HL-60/S4 (cell line): ENCODE measurements around the gene TGFBR2.

Experiments
- in situ Hi-C: fragments of 300-500 bp; cut with MboI; formaldehyde crosslinking; loops from 2 replicates; pipeline ENCODE4 v1.14.3; 2022; ENCODE audit warnings: low sequenced_read_pairs

TGFBR2 gene

GRCh38 chr3:30600572-30600971 lies 5.8 kb upstream of the TGFBR2 start:
- in situ Hi-C loops, result no loop called here

DNA sequence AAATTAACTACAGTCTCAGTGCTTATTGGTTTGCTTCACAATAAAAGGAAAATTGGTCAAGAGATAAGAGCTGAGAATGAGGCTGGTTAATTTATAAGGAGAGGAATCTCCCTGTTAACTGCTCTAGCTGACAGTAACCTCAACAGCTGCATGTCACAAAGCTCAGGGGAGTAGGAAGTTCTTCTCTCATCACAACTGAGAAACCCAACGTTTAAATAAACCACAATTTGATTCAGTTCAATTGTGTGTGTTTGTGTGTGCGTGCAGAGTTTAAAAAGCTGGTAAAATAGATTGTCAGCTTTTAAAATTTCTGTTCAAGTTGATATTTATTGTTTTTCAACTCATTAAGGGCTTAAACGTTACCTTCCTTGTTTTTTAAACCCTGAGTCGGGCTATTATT lies 3.5 kb upstream of the TGFBR2 start:
- in situ Hi-C loops, result no loop called here

- in situ Hi-C loops, result no loop called here
Measured at GRCh38 chr3:30604093-30604492, 2.3 kb upstream of the TGFBR2 start.

DNA sequence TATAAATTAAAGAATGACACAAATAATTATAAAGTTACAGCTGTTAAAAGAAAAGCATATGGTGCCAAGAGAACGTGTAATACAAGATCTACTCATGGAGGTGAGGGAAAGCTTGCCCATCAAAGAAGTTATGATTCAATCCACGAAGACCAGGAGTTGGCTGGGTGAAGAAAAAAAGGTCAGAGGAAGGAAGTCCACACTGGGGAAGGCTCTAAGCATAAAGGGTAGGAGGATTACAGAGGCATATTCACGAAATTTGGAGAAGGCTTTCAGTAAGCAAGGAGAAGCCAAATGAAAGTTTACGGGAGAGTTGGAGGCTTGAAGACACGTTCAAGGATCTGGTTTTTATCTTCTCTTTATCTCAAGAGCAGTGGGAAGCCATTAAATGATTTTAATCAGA lies 1.8 kb upstream of the TGFBR2 start:
- in situ Hi-C loops, result no loop called here

- in situ Hi-C loops, result no loop called here
Measured at GRCh38 chr3:30605005-30605404, 1.4 kb upstream of the TGFBR2 start.

- in situ Hi-C loops, result no loop called here
Measured at GRCh38 chr3:30605706-30606300, 598 bp upstream of the TGFBR2 start.

- in situ Hi-C loops, result no loop called here
Measured at GRCh38 chr3:30607032-30607833, 832 bp downstream of the TGFBR2 start.

- in situ Hi-C loops, result no loop called here
Measured at GRCh38 chr3:30608598-30608947, 2.2 kb downstream of the TGFBR2 start.

DNA sequence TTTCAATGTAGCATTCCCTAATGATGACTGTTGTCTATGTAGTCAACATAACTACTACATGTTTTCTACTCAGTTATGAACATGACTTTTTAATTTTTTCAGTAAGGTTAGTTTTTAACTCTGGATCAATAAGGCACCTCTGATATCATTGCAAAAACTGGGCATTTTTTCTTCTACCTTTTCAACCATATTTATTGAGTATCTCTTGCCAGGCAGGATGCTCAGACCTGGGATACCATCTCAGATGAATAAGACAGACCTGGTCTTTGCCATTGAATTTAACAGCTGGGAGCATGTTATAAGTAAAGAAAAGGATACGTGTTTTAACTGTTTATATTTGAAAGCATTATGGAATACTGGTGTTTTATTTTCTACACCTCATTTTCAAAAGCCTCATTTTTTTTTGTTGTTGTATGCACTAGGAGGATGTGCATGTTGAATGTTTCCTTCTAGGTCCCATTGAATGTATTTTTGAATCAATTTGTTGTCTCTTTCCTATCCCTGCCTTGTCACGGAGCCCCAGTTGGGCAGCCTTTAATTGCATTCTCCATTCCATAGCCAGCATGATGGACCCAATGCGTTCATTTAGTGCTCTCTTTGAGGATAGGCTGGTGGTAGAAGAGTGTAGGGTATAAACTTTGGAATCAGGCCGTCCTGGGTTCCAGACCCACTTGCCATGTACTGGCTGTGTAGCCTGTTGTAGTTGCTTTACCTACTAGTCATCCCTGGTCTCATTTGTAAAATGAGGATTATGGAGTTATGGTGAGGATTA lies 3.7 kb downstream of the TGFBR2 start:
- in situ Hi-C loops, result no loop called here

DNA sequence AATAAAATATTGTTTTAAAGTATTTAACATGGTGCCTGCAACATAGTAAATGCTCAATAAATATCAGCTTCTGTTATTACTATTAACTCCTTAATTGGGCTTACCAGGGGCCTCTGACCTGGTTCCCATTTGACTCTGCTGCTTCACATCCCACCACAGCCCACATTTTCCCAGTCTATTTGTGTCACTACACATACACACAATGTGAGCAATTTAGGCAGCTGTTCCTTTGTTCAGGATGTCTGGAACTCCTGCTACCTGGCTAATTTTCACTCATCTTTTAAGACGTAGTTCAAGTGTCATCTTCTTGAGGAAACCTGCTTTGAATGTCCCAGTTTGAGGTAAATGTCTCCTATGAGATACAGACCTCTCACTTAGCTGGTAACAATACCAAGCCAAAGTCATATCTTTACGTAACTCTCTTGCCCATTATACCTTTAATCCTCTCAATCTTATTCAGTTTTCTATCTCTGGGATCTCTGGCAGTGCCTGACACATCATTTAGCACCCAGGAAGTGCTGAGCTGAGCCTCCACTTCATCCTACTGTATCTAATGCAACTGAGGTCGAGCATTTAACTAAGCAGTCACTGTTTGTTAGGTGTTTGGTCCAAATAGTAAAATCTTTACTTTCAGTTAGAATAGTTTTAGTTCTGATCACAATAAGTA lies 4.4 kb downstream of the TGFBR2 start:
- in situ Hi-C loops, result no loop called here

- in situ Hi-C loops, result no loop called here
Measured at GRCh38 chr3:30611613-30612436, 5.4 kb downstream of the TGFBR2 start.

DNA sequence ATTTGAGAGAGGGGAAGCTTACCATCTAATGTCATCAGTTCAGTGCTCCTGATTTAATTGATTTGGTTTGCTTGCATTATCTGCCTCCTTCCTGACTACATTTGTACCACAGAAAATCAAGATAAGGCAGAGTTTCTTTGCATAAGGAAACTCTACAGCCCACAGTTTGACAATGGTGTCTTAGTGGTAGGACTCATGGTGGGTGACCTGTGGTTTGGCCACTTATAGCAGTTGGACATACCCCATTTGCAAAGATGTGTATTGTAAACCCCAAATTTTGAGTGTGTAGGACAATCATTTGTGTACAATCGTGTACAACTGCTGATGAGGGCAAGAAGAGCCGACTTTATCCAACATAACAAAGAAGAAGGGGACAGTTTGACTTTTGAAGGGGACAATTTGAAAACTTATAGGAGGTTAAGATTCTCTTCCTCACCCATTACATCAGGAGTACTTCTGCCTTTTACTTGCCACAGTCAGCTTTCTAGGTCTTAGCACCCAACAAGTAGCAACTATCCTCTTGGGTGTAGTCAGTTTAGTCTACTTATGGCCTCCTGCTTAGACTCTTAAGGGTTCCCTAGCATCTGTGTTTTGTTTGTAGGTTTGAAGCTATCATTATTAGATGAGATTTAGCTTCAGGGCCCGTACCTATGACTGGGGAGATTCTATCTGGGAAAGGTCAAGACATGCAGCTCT lies 6.2 kb downstream of the TGFBR2 start:
- in situ Hi-C loops, result no loop called here

DNA sequence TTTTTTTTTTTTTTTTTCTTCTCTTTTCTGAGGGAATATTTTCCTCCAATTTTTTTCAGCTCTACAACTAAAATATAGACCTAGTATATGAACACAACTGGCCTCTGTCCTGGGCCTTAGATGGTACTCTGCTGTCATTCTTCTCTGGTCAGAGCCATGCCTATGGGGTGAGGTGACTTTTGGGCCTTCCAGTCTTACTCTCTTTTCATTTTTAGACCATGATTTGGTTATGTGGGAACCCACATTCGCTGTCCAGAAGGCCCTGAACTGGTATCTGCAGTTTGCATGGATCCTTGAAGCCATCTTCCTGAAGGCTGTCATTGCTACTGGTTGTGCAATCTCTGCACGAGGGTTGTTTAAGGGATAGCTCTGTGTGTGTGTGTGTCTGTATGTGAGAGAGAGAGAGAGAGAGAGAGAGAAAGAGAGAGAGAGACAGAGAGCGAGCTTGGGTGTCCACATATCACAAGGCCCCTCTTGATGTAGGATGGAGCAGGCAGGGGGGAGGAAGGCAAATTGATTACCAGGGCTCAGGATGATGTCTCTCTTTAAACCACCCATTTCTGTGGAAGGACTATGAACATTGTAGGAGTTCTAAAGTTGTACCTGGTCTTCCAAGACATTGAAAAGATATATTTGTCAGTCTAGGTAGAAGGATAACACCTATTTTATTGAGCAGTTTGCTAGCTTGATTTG lies 6.9 kb downstream of the TGFBR2 start:
- in situ Hi-C loops, result no loop called here

DNA sequence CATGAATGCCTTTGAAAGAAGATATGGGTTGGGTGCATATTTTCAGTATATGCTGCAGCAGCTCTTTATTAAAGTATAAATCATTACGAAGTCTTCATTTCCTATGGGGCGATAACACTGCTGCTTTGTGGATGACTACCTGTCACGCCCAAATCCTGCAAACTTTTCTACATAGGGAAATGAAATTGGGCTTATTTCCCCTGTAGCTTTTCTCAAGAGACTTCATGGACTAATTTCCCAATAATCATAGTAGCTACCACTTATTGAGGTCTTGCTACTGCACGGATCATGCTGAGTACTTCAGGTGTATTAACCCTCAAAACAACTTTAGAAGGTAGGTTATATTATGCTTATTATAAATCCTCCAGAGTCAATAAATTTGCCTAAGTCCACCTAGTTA lies 8.0 kb downstream of the TGFBR2 start:
- in situ Hi-C loops, result no loop called here

DNA sequence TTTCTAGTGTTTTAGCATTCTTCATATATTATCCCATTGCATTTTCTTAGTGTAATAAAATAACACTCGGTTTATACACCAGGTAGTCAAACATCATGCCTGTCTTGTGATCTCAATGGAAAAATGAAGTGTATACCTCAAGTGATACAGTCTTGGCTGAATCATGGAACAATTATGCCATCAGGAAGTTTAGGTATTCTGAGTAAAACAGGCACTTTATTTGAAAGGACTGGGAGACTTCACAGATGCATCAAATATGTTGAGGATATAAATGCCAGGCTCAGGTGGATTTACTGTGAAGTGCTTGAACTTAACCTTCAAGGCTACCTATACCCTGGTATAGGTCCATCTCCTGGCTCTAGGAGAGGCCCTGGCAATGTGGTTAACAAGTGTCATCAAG lies 8.5 kb downstream of the TGFBR2 start:
- in situ Hi-C loops, result no loop called here

GRCh38 chr3:30615615-30616346 lies 9.4 kb downstream of the TGFBR2 start:
- in situ Hi-C loops, result no loop called here

DNA sequence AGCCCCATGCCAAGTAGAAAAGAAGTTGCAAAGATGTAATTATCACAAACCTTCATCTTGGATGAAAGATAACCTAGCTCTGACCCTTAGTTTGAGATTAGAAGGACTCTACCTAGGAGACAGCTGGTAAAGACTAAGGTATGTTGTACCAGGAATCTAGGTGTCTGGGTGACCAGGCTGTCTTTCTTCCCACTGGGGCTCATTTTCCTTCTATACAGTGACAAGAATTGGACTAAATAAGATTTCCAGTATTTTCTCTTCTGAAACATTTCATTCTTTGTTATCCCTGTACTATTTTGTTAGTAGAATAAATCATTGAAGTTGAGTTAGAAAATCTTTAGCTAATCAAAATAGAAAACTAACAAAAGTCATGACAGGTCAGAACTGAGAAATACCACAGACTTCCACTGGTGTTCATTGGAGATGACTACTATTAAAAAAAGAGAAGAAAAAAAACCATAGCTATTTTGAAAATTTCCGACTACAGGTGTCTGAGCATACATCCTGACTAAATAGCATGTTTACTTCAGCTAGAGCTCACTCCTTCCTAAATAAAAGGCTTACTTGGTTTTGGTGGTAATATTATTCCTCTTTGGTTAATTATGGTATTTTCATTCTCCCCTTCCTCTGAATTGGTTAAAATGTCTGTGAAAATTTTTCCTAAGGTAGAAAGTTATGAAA lies 10.1 kb downstream of the TGFBR2 start:
- in situ Hi-C loops, result no loop called here

GRCh38 chr3:30617069-30617468 lies 10.7 kb downstream of the TGFBR2 start:
- in situ Hi-C loops, result no loop called here
